ENCODE measurements around the gene DSG3. TPM values are rescaled to one million over a fixed set of nuclear protein-coding genes. Genes with fewer than 3 reads are reported as not detected.

Gene DSG3
- total and polyA plus RNA-seq, 12 donors, result 0.04 to 0.17 (median 0.08) TPM; not detected in 9

DNA sequence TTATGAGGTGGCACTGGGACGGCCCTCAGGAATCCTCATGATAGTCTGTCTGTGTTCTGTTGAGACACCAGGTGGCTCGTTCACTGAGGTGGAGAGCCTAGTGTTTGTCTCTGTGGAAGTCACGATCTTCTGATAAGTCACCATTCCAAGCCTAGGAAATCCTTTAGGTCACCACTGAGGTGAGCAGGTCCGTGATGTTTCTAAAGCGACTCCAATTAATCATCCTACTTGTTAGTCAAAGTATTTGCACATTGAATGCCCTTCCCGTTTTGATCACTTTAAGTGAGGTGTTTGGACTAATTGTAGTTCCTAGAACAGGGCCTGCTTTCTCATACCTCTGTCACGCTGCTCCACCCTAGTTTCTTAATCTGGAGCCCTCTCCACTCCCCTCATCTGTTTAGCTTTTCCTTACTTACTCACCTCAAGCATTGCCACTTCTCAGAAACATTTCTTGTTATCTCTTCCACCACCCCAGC, 28.0 kb upstream of the DSG3 start:
- intact Hi-C loops (cut with DNase I), result no loop called here
- H3K27me3 ChIP-seq, result no peaks in the 10 kb centered on the region
- no peak overlapping the region for H3K27ac ChIP-seq
- H3K4me3 ChIP-seq, result no peak overlapping the region
- no peaks in the 10 kb centered on the region for H3K36me3 ChIP-seq (replicated peaks in 1 of 2)
- DNase-seq, result no peak
- 79 to 88% (median 85%) methylated on average over 7 of the region's 7 CpGs for WGBS, 4 donors
- TF ChIP-seq, protein P1, sequence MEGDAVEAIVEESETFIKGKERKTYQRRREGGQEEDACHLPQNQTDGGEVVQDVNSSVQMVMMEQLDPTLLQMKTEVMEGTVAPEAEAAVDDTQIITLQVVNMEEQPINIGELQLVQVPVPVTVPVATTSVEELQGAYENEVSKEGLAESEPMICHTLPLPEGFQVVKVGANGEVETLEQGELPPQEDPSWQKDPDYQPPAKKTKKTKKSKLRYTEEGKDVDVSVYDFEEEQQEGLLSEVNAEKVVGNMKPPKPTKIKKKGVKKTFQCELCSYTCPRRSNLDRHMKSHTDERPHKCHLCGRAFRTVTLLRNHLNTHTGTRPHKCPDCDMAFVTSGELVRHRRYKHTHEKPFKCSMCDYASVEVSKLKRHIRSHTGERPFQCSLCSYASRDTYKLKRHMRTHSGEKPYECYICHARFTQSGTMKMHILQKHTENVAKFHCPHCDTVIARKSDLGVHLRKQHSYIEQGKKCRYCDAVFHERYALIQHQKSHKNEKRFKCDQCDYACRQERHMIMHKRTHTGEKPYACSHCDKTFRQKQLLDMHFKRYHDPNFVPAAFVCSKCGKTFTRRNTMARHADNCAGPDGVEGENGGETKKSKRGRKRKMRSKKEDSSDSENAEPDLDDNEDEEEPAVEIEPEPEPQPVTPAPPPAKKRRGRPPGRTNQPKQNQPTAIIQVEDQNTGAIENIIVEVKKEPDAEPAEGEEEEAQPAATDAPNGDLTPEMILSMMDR (IDR thresholded peaks at IDR 0.05), result no peak
- no peak for TF ChIP-seq POLR2A (IDR thresholded peaks at IDR 0.05)
- peaks cover 0 to 6% (median 0%) of the 10 kb centered on the region in 3 donors for H3K9me3 ChIP-seq (replicated peaks in 1 of 3)
- no peaks in the 10 kb centered on the region for H3K4me1 ChIP-seq (replicated peaks in 1 of 2)

GRCh38 chr18:31420032-31420431, 27.5 kb upstream of the DSG3 start:
- Histone ChIP-seq H3K27ac (no peak overlapping the region), H3K36me3 (replicated peaks in 1 of 2) (no peaks in the 10 kb centered on the region), H3K4me1 (replicated peaks in 1 of 2) (no peaks in the 10 kb centered on the region), H3K9me3 (replicated peaks in 1 of 3) (peaks cover 0 to 6% (median 0%) of the 10 kb centered on the region in 3 donors), H3K27me3 (no peaks in the 10 kb centered on the region), H3K4me3 (no peak overlapping the region)
- no peak for TF ChIP-seq POLR2A (IDR thresholded peaks at IDR 0.05)
- TF ChIP-seq, protein P1 (IDR thresholded peaks at IDR 0.05), result no peak
- DNase-seq, result no peak
- intact Hi-C loops (cut with DNase I), result no loop called here
- WGBS, 4 donors, result 86 to 91% (median 87%) methylated on average over 6 of the region's 6 CpGs

DNA sequence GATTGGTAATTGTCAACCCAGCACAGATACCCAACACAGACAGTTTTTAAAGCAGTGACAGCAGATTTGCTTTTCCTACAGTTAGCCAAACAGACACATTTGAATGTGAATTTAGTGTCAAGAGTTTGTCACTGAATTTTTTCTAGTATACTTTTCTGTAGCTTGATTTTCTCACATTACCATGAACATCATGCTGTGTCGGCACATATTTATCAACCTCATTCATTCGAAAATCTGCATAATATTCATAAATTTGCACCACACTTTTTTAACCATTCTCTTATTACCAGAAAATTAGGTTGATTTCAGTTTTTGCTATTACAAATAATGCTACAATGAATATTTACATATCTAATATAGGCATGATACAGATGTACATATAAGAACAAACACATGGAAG, 27.0 kb upstream of the DSG3 start:
- intact Hi-C loops (cut with DNase I), result no loop called here

GRCh38 chr18:31424383-31424988, 23.1 kb upstream of the DSG3 start:
- H3K27me3 ChIP-seq, result no peaks in the 10 kb centered on the region
- DNase-seq, result peak in 2 of 7 donors; percentile 11 to 29
- H3K9me3 ChIP-seq (replicated peaks in 1 of 3), result no peaks in the 10 kb centered on the region
- no peaks in the 10 kb centered on the region for H3K36me3 ChIP-seq (replicated peaks in 1 of 2)
- H3K4me3 ChIP-seq, result no peak overlapping the region
- intact Hi-C loops (cut with DNase I), result no loop called here
- no peaks in the 10 kb centered on the region for H3K4me1 ChIP-seq (replicated peaks in 1 of 2)
- no peak overlapping the region for H3K27ac ChIP-seq
- TF ChIP-seq, protein P1 (IDR thresholded peaks at IDR 0.05), result peak; percentile 7 to 53 (median 34)
- no peak for TF ChIP-seq POLR2A (IDR thresholded peaks at IDR 0.05)
- WGBS, 4 donors, result 24 to 38% (median 32%) methylated on average over 7 of the region's 7 CpGs

More for the DNA sequence above, 27.0 kb upstream of the DSG3 start:
- WGBS, 4 donors, result 70 to 85% (median 78%) methylated on average over 2 of the region's 2 CpGs
- Histone ChIP-seq H3K4me1 (replicated peaks in 1 of 2) (no peaks in the 10 kb centered on the region), H3K9me3 (replicated peaks in 1 of 3) (peaks cover 0 to 6% (median 0%) of the 10 kb centered on the region in 3 donors), H3K36me3 (replicated peaks in 1 of 2) (no peaks in the 10 kb centered on the region), H3K4me3 (no peak overlapping the region), H3K27ac (no peak overlapping the region), H3K27me3 (no peaks in the 10 kb centered on the region)
- TF ChIP-seq, protein P1 (IDR thresholded peaks at IDR 0.05), result no peak
- no peak for TF ChIP-seq POLR2A (IDR thresholded peaks at IDR 0.05)
- no peak for DNase-seq

All from adrenal gland (tissue), 12 donors.